Measurements from ENCODE around the gene ZNF275. TPM values are rescaled to one million over a fixed set of nuclear protein-coding genes. Genes with fewer than 3 reads are reported as not detected.
"Not testable (repeated sequence)": the region's sequence is repeated elsewhere in the genome, so short reads cannot be mapped to it uniquely, and the experiment has no call there.

The ZNF275 gene
- total and polyA plus RNA-seq, 4 experiments from 2014 or later: 2.0 to 16.1 (median 10.3) TPM

DNA sequence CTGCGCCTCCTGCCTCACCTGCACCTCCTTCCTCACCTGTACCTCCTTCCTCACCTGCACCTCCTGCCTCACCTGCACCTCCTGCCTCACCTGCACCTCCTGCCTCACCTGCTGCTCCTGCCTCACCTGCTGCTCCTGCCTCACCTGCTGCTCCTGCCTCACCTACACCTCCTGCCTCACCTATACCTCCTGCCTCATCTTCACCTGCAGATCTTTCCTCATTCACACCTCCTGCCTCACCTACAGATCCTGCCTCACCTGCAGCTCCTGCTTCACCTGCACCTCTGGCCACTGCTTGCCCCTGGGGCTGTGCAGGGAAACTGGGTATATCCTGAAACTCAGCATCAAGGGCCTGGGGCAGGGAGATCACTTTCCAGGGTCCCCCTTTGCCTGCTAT is 13.9 kb upstream of the ZNF275 start:
- H3K9me3 ChIP-seq (ENCODE audit: control insufficient read depth in 1 of 2, low read length in 2 of 2); H3K27ac Mint-ChIP-seq; H3K9me3 Mint-ChIP-seq; H3K27ac ChIP-seq (ENCODE audit: low read depth, low read length); H3K36me3 ChIP-seq (ENCODE audit: insufficient read depth, low read length); H3K4me1 Mint-ChIP-seq; H3K4me3 ChIP-seq (ENCODE audit: low read length in 2 of 2); H3K4me3 Mint-ChIP-seq; H3K27me3 ChIP-seq (ENCODE audit: insufficient read depth, low read length); POLR2A ChIA-PET (ENCODE audit: partially characterized antibody); H3K27me3 Mint-ChIP-seq; intact Hi-C loops (cut with micrococcal nuclease); H3K4me1 ChIP-seq (ENCODE audit: insufficient read depth, low read length); CTCF ChIA-PET (ENCODE audit: partially characterized antibody); H3K36me3 Mint-ChIP-seq; DNase-seq: not testable (repeated sequence)

DNA sequence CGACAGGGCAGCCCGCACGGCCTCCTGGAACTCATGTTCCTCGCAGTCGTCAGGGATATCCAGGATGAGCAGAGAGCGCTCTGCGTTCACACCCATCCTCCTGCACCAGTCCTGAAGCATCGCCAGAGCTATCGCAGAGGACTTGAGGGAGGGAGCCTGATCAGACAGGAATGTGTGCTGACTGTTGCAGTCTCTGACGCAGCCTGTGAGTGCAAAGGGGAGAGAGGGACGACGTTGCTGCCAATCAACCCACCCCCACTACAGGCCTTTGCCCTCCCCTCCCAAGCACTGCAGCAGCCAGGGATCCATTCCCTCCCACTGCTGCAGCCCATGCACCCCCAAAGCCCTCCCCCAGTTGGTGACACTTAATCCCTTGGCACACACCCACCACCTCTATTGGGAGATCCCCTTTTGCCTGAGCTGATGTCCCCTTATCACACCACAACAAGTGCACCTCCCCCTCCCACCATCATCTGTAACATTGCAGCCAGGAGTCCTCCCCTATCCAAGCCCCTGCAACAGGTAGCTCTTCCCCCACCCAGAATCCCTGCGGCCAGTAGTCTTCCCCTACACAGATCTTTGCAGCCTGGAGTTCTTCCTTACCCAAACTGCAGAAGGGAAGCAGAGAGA is 13.3 kb upstream of the ZNF275 start:
- DNase-seq: no peak
- Mint-ChIP-seq H3K9me3 (peaks cover 0 to 8% (median 0%) of the 10 kb centered on the region in 8 donors), H3K4me3 (no peak overlapping the region), H3K27ac (no peak overlapping the region), H3K36me3 (no peaks in the 10 kb centered on the region), H3K4me1 (peaks cover 3 to 7% (median 6%) of the 10 kb centered on the region in 4 donors), H3K27me3 (peaks cover 0 to 4% of the 10 kb centered on the region in 2 donors)
- CTCF ChIA-PET (ENCODE audit: partially characterized antibody): no interaction called here
- no peak overlapping the region for H3K27ac ChIP-seq (ENCODE audit: low read depth, low read length)
- H3K9me3 ChIP-seq (ENCODE audit: control insufficient read depth in 1 of 2, low read length in 2 of 2): no peaks in the 10 kb centered on the region
- H3K4me1 ChIP-seq (ENCODE audit: insufficient read depth, low read length): peaks cover 4% of the 10 kb centered on the region
- H3K4me3 ChIP-seq (ENCODE audit: low read length in 2 of 2): no peak overlapping the region
- no peaks in the 10 kb centered on the region for H3K36me3 ChIP-seq (ENCODE audit: insufficient read depth, low read length)
- intact Hi-C loops (cut with micrococcal nuclease): no loop called here
- no peaks in the 10 kb centered on the region for H3K27me3 ChIP-seq (ENCODE audit: insufficient read depth, low read length)
- POLR2A ChIA-PET (ENCODE audit: partially characterized antibody): no interaction called here

GRCh38 chrX:153321381-153322124 is 12.4 kb upstream of the ZNF275 start, which contains the start of gene PNMA6F:
Gene PNMA6F, minus strand, starts transcription at chrX:153321767. Its CDS starts 1,093 bp downstream, at chrX:153320674.
- Histone ChIP-seq H3K4me1 (ENCODE audit: insufficient read depth, low read length) (peaks cover 4% of the 10 kb centered on the region), H3K27me3 (ENCODE audit: insufficient read depth, low read length) (no peaks in the 10 kb centered on the region), H3K9me3 (ENCODE audit: control insufficient read depth in 1 of 2, low read length in 2 of 2) (no peaks in the 10 kb centered on the region), H3K36me3 (ENCODE audit: insufficient read depth, low read length) (no peaks in the 10 kb centered on the region), H3K27ac (ENCODE audit: low read depth, low read length) (no peak within 1 kb of the TSS), H3K4me3 (ENCODE audit: low read length in 2 of 2) (no peak within 1 kb of the TSS)
- peaks cover 0 to 6% of the 10 kb centered on the region in 2 donors for H3K27me3 Mint-ChIP-seq
- intact Hi-C loops (cut with micrococcal nuclease): no loop called here
- H3K27ac Mint-ChIP-seq: no peak within 1 kb of the TSS
- ChIA-PET CTCF (ENCODE audit: partially characterized antibody) (no interaction called here), POLR2A (ENCODE audit: partially characterized antibody) (no interaction called here)
- no peak for DNase-seq
- no peaks in the 10 kb centered on the region for H3K36me3 Mint-ChIP-seq
- H3K9me3 Mint-ChIP-seq: peaks cover 0 to 8% (median 0%) of the 10 kb centered on the region in 8 donors
- H3K4me1 Mint-ChIP-seq: peaks cover 3 to 7% (median 6%) of the 10 kb centered on the region in 4 donors
- H3K4me3 Mint-ChIP-seq: no peak within 1 kb of the TSS

GRCh38 chrX:153327561-153327960 is 6.4 kb upstream of the ZNF275 start:
- Histone ChIP-seq H3K9me3 (ENCODE audit: control insufficient read depth in 1 of 2, low read length in 2 of 2) (no peaks in the 10 kb centered on the region), H3K36me3 (ENCODE audit: insufficient read depth, low read length) (no peaks in the 10 kb centered on the region), H3K4me1 (ENCODE audit: insufficient read depth, low read length) (peaks cover 4% of the 10 kb centered on the region), H3K4me3 (ENCODE audit: low read length in 2 of 2) (no peak overlapping the region), H3K27ac (ENCODE audit: low read depth, low read length) (no peak overlapping the region), H3K27me3 (ENCODE audit: insufficient read depth, low read length) (no peaks in the 10 kb centered on the region)
- POLR2A ChIA-PET (ENCODE audit: partially characterized antibody): no interaction called here
- intact Hi-C loops (cut with micrococcal nuclease): no loop called here
- no peak overlapping the region for H3K27ac Mint-ChIP-seq
- peaks cover 0 to 5% (median 0%) of the 10 kb centered on the region in 8 donors for H3K9me3 Mint-ChIP-seq
- H3K4me3 Mint-ChIP-seq: no peak overlapping the region
- DNase-seq: no peak
- H3K4me1 Mint-ChIP-seq: peaks cover 3 to 7% (median 6%) of the 10 kb centered on the region in 4 donors
- CTCF ChIA-PET (ENCODE audit: partially characterized antibody): no interaction called here
- H3K36me3 Mint-ChIP-seq: no peaks in the 10 kb centered on the region
- H3K27me3 Mint-ChIP-seq: peaks cover 2 to 4% of the 10 kb centered on the region in 2 donors

GRCh38 chrX:153333266-153333665 is 687 bp upstream of the ZNF275 start:
- intact Hi-C loops (cut with micrococcal nuclease): loop anchor here (10.0 kb wide), 1 partner anchor 498 kb away; the partner anchor contains the start of genes CETN2 and NSDHL
- ChIA-PET POLR2A (ENCODE audit: partially characterized antibody) (interaction anchor here (2.0 kb wide), 1 partner anchor 301 kb away, joined by 4 read pairs; no protein-coding TSS in a partner anchor), CTCF (ENCODE audit: partially characterized antibody) (interaction anchor here (1.0 kb wide), 1 partner anchor 9 kb away, joined by 3 read pairs; no protein-coding TSS in a partner anchor)
- Mint-ChIP-seq H3K27ac (peak overlapping the region in 3 of 7 donors; percentile 24 to 92 (median 77)), H3K4me3 (peak overlapping the region in 6 of 8 donors; percentile 65 to 88 (median 78)), H3K36me3 (peaks cover 0 to 6% of the 10 kb centered on the region in 2 donors), H3K9me3 (no peaks in the 10 kb centered on the region), H3K4me1 (peaks cover 22 to 40% (median 26%) of the 10 kb centered on the region in 4 donors), H3K27me3 (peaks cover 0 to 1% of the 10 kb centered on the region in 2 donors)
- no peaks in the 10 kb centered on the region for H3K36me3 ChIP-seq (ENCODE audit: insufficient read depth, low read length)
- DNase-seq: no peak
- H3K27me3 ChIP-seq (ENCODE audit: insufficient read depth, low read length): no peaks in the 10 kb centered on the region
- H3K27ac ChIP-seq (ENCODE audit: low read depth, low read length): no peak overlapping the region
- no peaks in the 10 kb centered on the region for H3K9me3 ChIP-seq (ENCODE audit: control insufficient read depth in 1 of 2, low read length in 2 of 2)
- H3K4me1 ChIP-seq (ENCODE audit: insufficient read depth, low read length): peaks cover 34% of the 10 kb centered on the region
- no peak overlapping the region for H3K4me3 ChIP-seq (ENCODE audit: low read length in 2 of 2)

DNA sequence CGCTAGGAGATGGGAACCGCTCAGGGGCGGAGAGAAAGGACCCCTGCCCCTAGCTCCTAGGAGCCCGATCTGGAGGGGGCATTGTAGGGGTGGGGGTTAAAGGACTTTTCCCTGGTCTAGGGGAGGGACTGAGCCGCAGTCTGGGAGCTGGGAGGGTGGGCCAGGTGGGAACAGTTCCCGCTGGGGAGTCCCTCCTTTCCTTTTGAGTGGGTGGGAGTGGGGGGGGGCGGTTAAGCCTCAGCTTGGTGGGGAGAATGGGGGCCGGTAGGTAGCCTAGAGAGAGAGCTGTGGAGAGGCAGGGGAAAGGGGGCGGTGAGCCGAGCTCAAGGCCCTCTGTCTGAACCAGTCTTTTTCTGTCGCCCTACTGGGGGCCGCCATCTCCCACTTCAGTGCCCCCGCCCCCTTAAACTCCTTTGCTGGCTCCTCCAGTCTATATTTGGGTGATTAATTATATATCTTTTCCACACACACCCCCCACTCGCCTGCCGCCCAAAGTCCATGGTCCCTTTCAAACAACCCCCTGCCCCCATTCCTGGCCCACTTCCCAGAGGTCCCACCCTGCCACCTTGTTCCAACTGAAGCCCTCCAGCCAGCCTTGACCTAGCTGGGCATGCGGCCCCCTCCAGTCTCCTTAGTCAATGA is 822 bp downstream of the ZNF275 start:
- Histone ChIP-seq H3K9me3 (ENCODE audit: control insufficient read depth in 1 of 2, low read length in 2 of 2) (no peaks in the 10 kb centered on the region), H3K36me3 (ENCODE audit: insufficient read depth, low read length) (no peaks in the 10 kb centered on the region), H3K4me1 (ENCODE audit: insufficient read depth, low read length) (peaks cover 47% of the 10 kb centered on the region), H3K4me3 (ENCODE audit: low read length in 2 of 2) (peak overlapping the region in 1 of 2 donors; percentile 47), H3K27me3 (ENCODE audit: insufficient read depth, low read length) (no peaks in the 10 kb centered on the region), H3K27ac (ENCODE audit: low read depth, low read length) (peak overlapping the region; percentile 67)
- H3K4me1 Mint-ChIP-seq: peaks cover 31 to 50% (median 36%) of the 10 kb centered on the region in 4 donors
- DNase-seq: no peak
- ChIA-PET CTCF (ENCODE audit: partially characterized antibody) (no interaction called here), POLR2A (ENCODE audit: partially characterized antibody) (interaction anchor here (1.0 to 2.0 kb wide), 2 partner anchors 302 to 393 kb away, joined by 4 read pairs; no protein-coding TSS in a partner anchor)
- peak overlapping the region; percentile 78 to 88 (median 80) for H3K4me3 Mint-ChIP-seq
- intact Hi-C loops (cut with micrococcal nuclease): loop anchor here (10.0 kb wide), 1 partner anchor 500 kb away; the partner anchor contains the start of genes CETN2 and NSDHL
- no peaks in the 10 kb centered on the region for H3K9me3 Mint-ChIP-seq
- H3K27ac Mint-ChIP-seq: peak overlapping the region; percentile 52 to 88 (median 82)
- H3K36me3 Mint-ChIP-seq: peaks cover 6 to 12% of the 10 kb centered on the region in 2 donors
- H3K27me3 Mint-ChIP-seq: no peaks in the 10 kb centered on the region

Data from CD4-positive, alpha-beta memory T cell (primary cell).